ENCODE data around the gene TELO2.

Gene TELO2

GRCh38 chr16:1505073-1505844 lies 12.1 kb downstream of the TELO2 start:
- H4K20me1 ChIP-seq (ENCODE audit: insufficient read depth) = no peaks in the 10 kb centered on the region
- H3K4me3 ChIP-seq (IDR thresholded peaks at IDR 0.05; ENCODE audit: insufficient read depth, low read depth, low read length) = no peak overlapping the region
- H3K79me2 ChIP-seq (ENCODE audit: insufficient read depth, low read depth) = no peaks in the 10 kb centered on the region
- H3K27me3 ChIP-seq (ENCODE audit: insufficient read depth, low read depth) = no peaks in the 10 kb centered on the region
- no peak overlapping the region for H3K27ac ChIP-seq
- peaks cover 10% of the 10 kb centered on the region; the same call in 1 of the 2 replicates for H3K36me3 ChIP-seq (ENCODE audit: insufficient read depth)
- no peak overlapping the region for H3K9ac ChIP-seq
- no peak overlapping the region for H2AFZ ChIP-seq (ENCODE audit: low read depth)
- H3K4me1 ChIP-seq (ENCODE audit: low read depth, poor library complexity, severe bottlenecking) = no peaks in the 10 kb centered on the region
- no peak for TF ChIP-seq CTCF (conservative IDR thresholded peaks at IDR 0.05; ENCODE audit: low read depth, low read length)
- no peak overlapping the region for H3K4me2 ChIP-seq

DNA sequence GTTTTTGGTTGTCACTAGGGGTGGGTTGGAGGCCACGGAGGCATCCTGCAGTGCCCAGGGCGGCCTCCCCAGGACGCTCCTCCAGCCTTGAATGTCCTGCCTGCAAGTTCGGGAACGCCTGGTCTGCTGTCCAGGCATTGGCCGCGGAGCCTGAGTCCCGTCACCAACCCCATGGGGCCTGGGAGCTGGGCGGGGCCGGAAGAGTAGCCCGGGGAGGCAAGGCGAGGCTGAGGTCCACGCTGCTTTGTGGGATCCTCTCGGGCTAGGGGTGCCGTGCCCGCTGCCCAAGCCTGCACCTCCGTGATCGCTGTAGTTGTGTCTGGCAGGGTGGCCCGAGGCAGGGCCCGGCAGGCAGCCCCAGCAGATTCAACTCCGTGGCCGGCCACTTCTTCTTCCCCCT lies 12.8 kb downstream of the TELO2 start:
- no peak overlapping the region for H2AFZ ChIP-seq (ENCODE audit: low read depth)
- no peak overlapping the region for H3K4me3 ChIP-seq (IDR thresholded peaks at IDR 0.05; ENCODE audit: insufficient read depth, low read depth, low read length)
- H3K27me3 ChIP-seq (ENCODE audit: insufficient read depth, low read depth) = no peaks in the 10 kb centered on the region
- no peak overlapping the region for H3K4me2 ChIP-seq
- TF ChIP-seq CTCF (conservative IDR thresholded peaks at IDR 0.05; ENCODE audit: low read depth, low read length) = no peak
- no peaks in the 10 kb centered on the region for H4K20me1 ChIP-seq (ENCODE audit: insufficient read depth)
- H3K9ac ChIP-seq = no peak overlapping the region
- H3K4me1 ChIP-seq (ENCODE audit: low read depth, poor library complexity, severe bottlenecking) = no peaks in the 10 kb centered on the region
- no peak overlapping the region for H3K27ac ChIP-seq
- peaks cover 10% of the 10 kb centered on the region; the same call in 1 of the 2 replicates for H3K36me3 ChIP-seq (ENCODE audit: insufficient read depth)
- H3K79me2 ChIP-seq (ENCODE audit: insufficient read depth, low read depth) = no peaks in the 10 kb centered on the region

GRCh38 chr16:1506494-1507213 lies 13.5 kb downstream of the TELO2 start:
- no peaks in the 10 kb centered on the region for H3K79me2 ChIP-seq (ENCODE audit: insufficient read depth, low read depth)
- TF ChIP-seq CTCF (conservative IDR thresholded peaks at IDR 0.05; ENCODE audit: low read depth, low read length) = no peak
- H3K4me1 ChIP-seq (ENCODE audit: low read depth, poor library complexity, severe bottlenecking) = no peaks in the 10 kb centered on the region
- H3K27me3 ChIP-seq (ENCODE audit: insufficient read depth, low read depth) = no peaks in the 10 kb centered on the region
- no peak overlapping the region for H3K4me2 ChIP-seq
- peaks cover 4% of the 10 kb centered on the region; the same call in 1 of the 2 replicates for H3K36me3 ChIP-seq (ENCODE audit: insufficient read depth)
- no peak overlapping the region for H3K4me3 ChIP-seq (IDR thresholded peaks at IDR 0.05; ENCODE audit: insufficient read depth, low read depth, low read length)
- H3K9ac ChIP-seq = no peak overlapping the region
- no peaks in the 10 kb centered on the region for H4K20me1 ChIP-seq (ENCODE audit: insufficient read depth)
- no peak overlapping the region for H2AFZ ChIP-seq (ENCODE audit: low read depth)
- no peak overlapping the region for H3K27ac ChIP-seq

GRCh38 chr16:1508494-1509187 lies 15.5 kb downstream of the TELO2 start:
- Histone ChIP-seq H3K79me2 (ENCODE audit: insufficient read depth, low read depth) (no peaks in the 10 kb centered on the region), H4K20me1 (ENCODE audit: insufficient read depth) (no peaks in the 10 kb centered on the region), H2AFZ (ENCODE audit: low read depth) (no peak overlapping the region), H3K27me3 (ENCODE audit: insufficient read depth, low read depth) (no peaks in the 10 kb centered on the region), H3K4me1 (ENCODE audit: low read depth, poor library complexity, severe bottlenecking) (no peaks in the 10 kb centered on the region), H3K27ac (no peak overlapping the region), H3K4me3 (IDR thresholded peaks at IDR 0.05; ENCODE audit: insufficient read depth, low read depth, low read length) (no peak overlapping the region), H3K36me3 (ENCODE audit: insufficient read depth) (no peaks in the 10 kb centered on the region), H3K9ac (no peak overlapping the region), H3K4me2 (no peak overlapping the region)
- no peak for TF ChIP-seq CTCF (conservative IDR thresholded peaks at IDR 0.05; ENCODE audit: low read depth, low read length)
